GM23338 (cell line): Measurements from ENCODE around the gene SLC2A8. TPM values are rescaled to one million over a fixed set of nuclear protein-coding genes. Genes with fewer than 3 reads are reported as not detected.

ENCODE experiments used
- ATAC-seq: fragments of 200-7000 bp; cut with Tn5 transposase; 3 replicates; pipeline ENCODE4 v1.9.1; 2020
- DNase-seq: peaks from one replicate; pipeline ENCODE4 v3.0.0-alpha.2; 2015; ENCODE audit warnings: low spot score
- H2AFZ ChIP-seq: fragments of 200-600 bp; sonication (generic); 2 replicates; pipeline ENCODE4 v1.8.0; 2016; ENCODE audit warnings: antibody characterized with exemption, mild to moderate bottlenecking, moderate library complexity
- H3F3A ChIP-seq: fragments of 200-600 bp; sonication (generic); replicated peaks from 2 replicates; pipeline ENCODE4 v1.8.0; 2017; ENCODE audit warnings: antibody characterized with exemption, mixed run types, low read depth
- H3K27ac ChIP-seq: fragments of 200-600 bp; sonication (generic); 2 replicates; pipeline ENCODE4 v1.6.1; 2016; ENCODE audit warnings: low read depth
- H3K27me3 ChIP-seq: fragments of 200-600 bp; sonication (generic); 2 replicates; pipeline ENCODE4 v1.8.0; 2016; ENCODE audit warnings: mild to moderate bottlenecking, mixed run types, moderate library complexity; ENCODE audit not compliant: insufficient read depth
- H3K36me3 ChIP-seq: fragments of 200-600 bp; sonication (generic); 2 replicates; pipeline ENCODE4 v1.8.0; 2016; ENCODE audit warnings: mild to moderate bottlenecking; ENCODE audit not compliant: insufficient read depth
- H3K4me1 ChIP-seq: fragments of 200-600 bp; sonication (generic); 2 replicates; pipeline ENCODE4 v1.8.0; 2016; ENCODE audit warnings: mild to moderate bottlenecking, moderate library complexity; ENCODE audit not compliant: insufficient read depth
- H3K4me2 ChIP-seq: fragments of 200-600 bp; sonication (generic); 2 replicates; pipeline ENCODE4 v1.7.1; 2017; ENCODE audit warnings: mixed run types
- H3K4me3 ChIP-seq: fragments of 200-600 bp; sonication (generic); 2 replicates; pipeline ENCODE4 v1.6.1; 2016; ENCODE audit warnings: mixed run types
- H3K79me2 ChIP-seq: fragments of 200-600 bp; sonication (generic); replicated peaks from 2 replicates; pipeline ENCODE4 v1.8.0; 2017; ENCODE audit warnings: mild to moderate bottlenecking; ENCODE audit not compliant: insufficient read depth
- H3K9me2 ChIP-seq: fragments of 200-600 bp; sonication (generic); 2 replicates; pipeline ENCODE4 v1.8.0; 2017; ENCODE audit not compliant: insufficient read depth
- H4K20me1 ChIP-seq: fragments of 200-600 bp; sonication (generic); replicated peaks from 2 replicates; pipeline ENCODE4 v1.8.0; 2017; ENCODE audit warnings: mild to moderate bottlenecking; ENCODE audit not compliant: insufficient read depth
- H3K27ac Mint-ChIP-seq: 2 replicates; pipeline ENCODE4 v1.8.0; 2020; ENCODE audit warnings: inconsistent platforms, mild to moderate bottlenecking, moderate library complexity, mixed read lengths
- H3K27me3 Mint-ChIP-seq: 3 replicates; pipeline ENCODE4 v1.8.0; 2022; ENCODE audit warnings: low read depth, mild to moderate bottlenecking, moderate library complexity, mixed read lengths, inconsistent platforms; ENCODE audit not compliant: insufficient read depth, poor library complexity
- H3K36me3 Mint-ChIP-seq: 3 replicates; pipeline ENCODE4 v1.8.0; 2021; ENCODE audit warnings: low read depth, mild to moderate bottlenecking, inconsistent platforms, moderate library complexity, mixed read lengths
- H3K4me1 Mint-ChIP-seq: 3 replicates; pipeline ENCODE4 v1.8.0; 2020; ENCODE audit warnings: mild to moderate bottlenecking, inconsistent platforms, mixed read lengths
- H3K4me3 Mint-ChIP-seq: 3 replicates; pipeline ENCODE4 v1.8.0; 2021; ENCODE audit warnings: moderate library complexity, mild to moderate bottlenecking, inconsistent platforms, mixed read lengths
- H3K9me3 Mint-ChIP-seq: 3 replicates; pipeline ENCODE4 v1.8.0; 2020; ENCODE audit warnings: moderate library complexity, mild to moderate bottlenecking, inconsistent platforms, mixed read lengths
- CREB1 ChIP-seq: fragments of 250-450 bp; sonication (Bioruptor Pico); IDR thresholded peaks from 2 replicates; pipeline ENCODE4 v1.5.0; 2020; ENCODE audit warnings: low read depth, mild to moderate bottlenecking, moderate library complexity
- ETS1 ChIP-seq: IDR thresholded peaks from 2 replicates; pipeline ENCODE4 v1.6.1; 2016; ENCODE audit warnings: antibody characterized with exemption
- EZH2 ChIP-seq: fragments of 200-600 bp; sonication (generic); IDR thresholded peaks from one replicate; pipeline ENCODE4 v1.8.0; 2017; ENCODE audit warnings: antibody characterized with exemption, mild to moderate bottlenecking, low read depth; ENCODE audit not compliant: unreplicated experiment
- NANOG ChIP-seq: IDR thresholded peaks from 2 replicates; pipeline ENCODE4 v1.6.1; 2016; ENCODE audit warnings: antibody characterized with exemption, borderline replicate concordance
- POLR2AphosphoS5 ChIP-seq: IDR thresholded peaks from 2 replicates; pipeline ENCODE4 v1.6.1; 2016; ENCODE audit warnings: antibody characterized with exemption, low read depth
- ZNF114 ChIP-seq: fragments of 250-450 bp; sonication (Bioruptor Pico); IDR thresholded peaks from 2 replicates; pipeline ENCODE4 v1.5.0; 2020; ENCODE audit warnings: mild to moderate bottlenecking, moderate library complexity
- ZNF331 ChIP-seq: fragments of 250-450 bp; sonication (Bioruptor Pico); IDR thresholded peaks from 2 replicates; pipeline ENCODE4 v1.5.0; 2020; ENCODE audit warnings: low read depth, mild to moderate bottlenecking, moderate library complexity
- polyA plus RNA-seq: library from polyadenylated mRNA; unstranded; fragments of >200 nt; fragmentation: Nextera tagmentation; extraction: Ambion mirVana; gene quantifications from 2 replicates; pipeline ENCODE4 v1.2.1, GENCODE V29; 2016
- total RNA-seq: library from RNA; depleted of rRNA; stranded (reverse); fragments of >200 nt; shearing (Covaris generic); gene quantifications from 2 replicates; pipeline ENCODE4 v1.2.3, GENCODE V29; 2014
- TF ChIP-seq, protein P1 (sequence below), 2 experiments: fragments of 200-600 bp in 1 of 2; sonication (generic) in 1 of 2; conservative IDR thresholded peaks; 2 replicates each; pipeline versions ENCODE4 v1.5.1 to v1.6.1; 2016 to 2017; ENCODE audit warnings: antibody characterized with exemption in 2 of 2, low read depth in 2 of 2, mild to moderate bottlenecking in 2 of 2, moderate library complexity in 1 of 2
- TF ChIP-seq, protein P2 (sequence below): fragments of 250-450 bp; sonication (Bioruptor Pico); IDR thresholded peaks from 2 replicates; pipeline ENCODE4 v1.5.0; 2020; ENCODE audit warnings: mild to moderate bottlenecking, moderate library complexity
- TF ChIP-seq, protein P3 (sequence below): IDR thresholded peaks from one replicate; pipeline ENCODE4 v1.6.1; 2018; ENCODE audit warnings: antibody characterized with exemption; ENCODE audit not compliant: unreplicated experiment

Gene SLC2A8
- total and polyA plus RNA-seq, 2 experiments from 2014 or later: 16.3 to 34.1 TPM

GRCh38 chr9:127392976-127393375 lies 4.0 kb upstream of the SLC2A8 start:
- no peak for ATAC-seq
- H3K27ac ChIP-seq: no peak overlapping the region
- no peak overlapping the region for H3K27ac Mint-ChIP-seq

More at GRCh38 chr9:127392976-127393375, 4.0 kb upstream of the SLC2A8 start:
- Mint-ChIP-seq H3K36me3 (no peaks in the 10 kb centered on the region), H3K4me1 (peaks cover 22% of the 10 kb centered on the region), H3K27me3 (peaks cover 6% of the 10 kb centered on the region), H3K4me3 (no peak overlapping the region), H3K9me3 (no peaks in the 10 kb centered on the region; the same call in 2 of the 3 replicates)
- no peak for TF ChIP-seq EZH2
- no peak for TF ChIP-seq POLR2AphosphoS5
- no peak for TF ChIP-seq NANOG
- TF ChIP-seq ZNF114 (CRISPR knock-in tag): no peak
- TF ChIP-seq, protein P1, sequence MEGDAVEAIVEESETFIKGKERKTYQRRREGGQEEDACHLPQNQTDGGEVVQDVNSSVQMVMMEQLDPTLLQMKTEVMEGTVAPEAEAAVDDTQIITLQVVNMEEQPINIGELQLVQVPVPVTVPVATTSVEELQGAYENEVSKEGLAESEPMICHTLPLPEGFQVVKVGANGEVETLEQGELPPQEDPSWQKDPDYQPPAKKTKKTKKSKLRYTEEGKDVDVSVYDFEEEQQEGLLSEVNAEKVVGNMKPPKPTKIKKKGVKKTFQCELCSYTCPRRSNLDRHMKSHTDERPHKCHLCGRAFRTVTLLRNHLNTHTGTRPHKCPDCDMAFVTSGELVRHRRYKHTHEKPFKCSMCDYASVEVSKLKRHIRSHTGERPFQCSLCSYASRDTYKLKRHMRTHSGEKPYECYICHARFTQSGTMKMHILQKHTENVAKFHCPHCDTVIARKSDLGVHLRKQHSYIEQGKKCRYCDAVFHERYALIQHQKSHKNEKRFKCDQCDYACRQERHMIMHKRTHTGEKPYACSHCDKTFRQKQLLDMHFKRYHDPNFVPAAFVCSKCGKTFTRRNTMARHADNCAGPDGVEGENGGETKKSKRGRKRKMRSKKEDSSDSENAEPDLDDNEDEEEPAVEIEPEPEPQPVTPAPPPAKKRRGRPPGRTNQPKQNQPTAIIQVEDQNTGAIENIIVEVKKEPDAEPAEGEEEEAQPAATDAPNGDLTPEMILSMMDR (conservative IDR thresholded peaks at IDR 0.05; ENCODE audit: low read depth in 2 of 2): no peak
- TF ChIP-seq ETS1: no peak
- TF ChIP-seq, protein P2, sequence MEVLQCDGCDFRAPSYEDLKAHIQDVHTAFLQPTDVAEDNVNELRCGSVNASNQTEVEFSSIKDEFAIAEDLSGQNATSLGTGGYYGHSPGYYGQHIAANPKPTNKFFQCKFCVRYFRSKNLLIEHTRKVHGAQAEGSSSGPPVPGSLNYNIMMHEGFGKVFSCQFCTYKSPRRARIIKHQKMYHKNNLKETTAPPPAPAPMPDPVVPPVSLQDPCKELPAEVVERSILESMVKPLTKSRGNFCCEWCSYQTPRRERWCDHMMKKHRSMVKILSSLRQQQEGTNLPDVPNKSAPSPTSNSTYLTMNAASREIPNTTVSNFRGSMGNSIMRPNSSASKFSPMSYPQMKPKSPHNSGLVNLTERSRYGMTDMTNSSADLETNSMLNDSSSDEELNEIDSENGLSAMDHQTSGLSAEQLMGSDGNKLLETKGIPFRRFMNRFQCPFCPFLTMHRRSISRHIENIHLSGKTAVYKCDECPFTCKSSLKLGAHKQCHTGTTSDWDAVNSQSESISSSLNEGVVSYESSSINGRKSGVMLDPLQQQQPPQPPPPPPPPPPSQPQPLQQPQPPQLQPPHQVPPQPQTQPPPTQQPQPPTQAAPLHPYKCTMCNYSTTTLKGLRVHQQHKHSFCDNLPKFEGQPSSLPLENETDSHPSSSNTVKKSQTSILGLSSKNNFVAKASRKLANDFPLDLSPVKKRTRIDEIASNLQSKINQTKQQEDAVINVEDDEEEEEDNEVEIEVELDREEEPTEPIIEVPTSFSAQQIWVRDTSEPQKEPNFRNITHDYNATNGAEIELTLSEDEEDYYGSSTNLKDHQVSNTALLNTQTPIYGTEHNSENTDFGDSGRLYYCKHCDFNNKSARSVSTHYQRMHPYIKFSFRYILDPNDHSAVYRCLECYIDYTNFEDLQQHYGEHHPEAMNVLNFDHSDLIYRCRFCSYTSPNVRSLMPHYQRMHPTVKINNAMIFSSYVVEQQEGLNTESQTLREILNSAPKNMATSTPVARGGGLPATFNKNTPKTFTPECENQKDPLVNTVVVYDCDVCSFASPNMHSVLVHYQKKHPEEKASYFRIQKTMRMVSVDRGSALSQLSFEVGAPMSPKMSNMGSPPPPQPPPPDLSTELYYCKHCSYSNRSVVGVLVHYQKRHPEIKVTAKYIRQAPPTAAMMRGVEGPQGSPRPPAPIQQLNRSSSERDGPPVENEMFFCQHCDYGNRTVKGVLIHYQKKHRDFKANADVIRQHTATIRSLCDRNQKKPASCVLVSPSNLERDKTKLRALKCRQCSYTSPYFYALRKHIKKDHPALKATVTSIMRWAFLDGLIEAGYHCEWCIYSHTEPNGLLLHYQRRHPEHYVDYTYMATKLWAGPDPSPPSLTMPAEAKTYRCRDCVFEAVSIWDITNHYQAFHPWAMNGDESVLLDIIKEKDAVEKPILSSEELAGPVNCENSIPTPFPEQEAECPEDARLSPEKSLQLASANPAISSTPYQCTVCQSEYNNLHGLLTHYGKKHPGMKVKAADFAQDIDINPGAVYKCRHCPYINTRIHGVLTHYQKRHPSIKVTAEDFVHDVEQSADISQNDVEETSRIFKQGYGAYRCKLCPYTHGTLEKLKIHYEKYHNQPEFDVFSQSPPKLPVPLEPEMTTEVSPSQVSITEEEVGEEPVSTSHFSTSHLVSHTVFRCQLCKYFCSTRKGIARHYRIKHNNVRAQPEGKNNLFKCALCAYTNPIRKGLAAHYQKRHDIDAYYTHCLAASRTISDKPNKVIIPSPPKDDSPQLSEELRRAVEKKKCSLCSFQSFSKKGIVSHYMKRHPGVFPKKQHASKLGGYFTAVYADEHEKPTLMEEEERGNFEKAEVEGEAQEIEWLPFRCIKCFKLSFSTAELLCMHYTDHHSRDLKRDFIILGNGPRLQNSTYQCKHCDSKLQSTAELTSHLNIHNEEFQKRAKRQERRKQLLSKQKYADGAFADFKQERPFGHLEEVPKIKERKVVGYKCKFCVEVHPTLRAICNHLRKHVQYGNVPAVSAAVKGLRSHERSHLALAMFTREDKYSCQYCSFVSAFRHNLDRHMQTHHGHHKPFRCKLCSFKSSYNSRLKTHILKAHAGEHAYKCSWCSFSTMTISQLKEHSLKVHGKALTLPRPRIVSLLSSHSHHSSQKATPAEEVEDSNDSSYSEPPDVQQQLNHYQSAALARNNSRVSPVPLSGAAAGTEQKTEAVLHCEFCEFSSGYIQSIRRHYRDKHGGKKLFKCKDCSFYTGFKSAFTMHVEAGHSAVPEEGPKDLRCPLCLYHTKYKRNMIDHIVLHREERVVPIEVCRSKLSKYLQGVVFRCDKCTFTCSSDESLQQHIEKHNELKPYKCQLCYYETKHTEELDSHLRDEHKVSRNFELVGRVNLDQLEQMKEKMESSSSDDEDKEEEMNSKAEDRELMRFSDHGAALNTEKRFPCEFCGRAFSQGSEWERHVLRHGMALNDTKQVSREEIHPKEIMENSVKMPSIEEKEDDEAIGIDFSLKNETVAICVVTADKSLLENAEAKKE (CRISPR knock-in tag): no peak
- TF ChIP-seq CREB1 (CRISPR knock-in tag): no peak
- TF ChIP-seq, protein P3, sequence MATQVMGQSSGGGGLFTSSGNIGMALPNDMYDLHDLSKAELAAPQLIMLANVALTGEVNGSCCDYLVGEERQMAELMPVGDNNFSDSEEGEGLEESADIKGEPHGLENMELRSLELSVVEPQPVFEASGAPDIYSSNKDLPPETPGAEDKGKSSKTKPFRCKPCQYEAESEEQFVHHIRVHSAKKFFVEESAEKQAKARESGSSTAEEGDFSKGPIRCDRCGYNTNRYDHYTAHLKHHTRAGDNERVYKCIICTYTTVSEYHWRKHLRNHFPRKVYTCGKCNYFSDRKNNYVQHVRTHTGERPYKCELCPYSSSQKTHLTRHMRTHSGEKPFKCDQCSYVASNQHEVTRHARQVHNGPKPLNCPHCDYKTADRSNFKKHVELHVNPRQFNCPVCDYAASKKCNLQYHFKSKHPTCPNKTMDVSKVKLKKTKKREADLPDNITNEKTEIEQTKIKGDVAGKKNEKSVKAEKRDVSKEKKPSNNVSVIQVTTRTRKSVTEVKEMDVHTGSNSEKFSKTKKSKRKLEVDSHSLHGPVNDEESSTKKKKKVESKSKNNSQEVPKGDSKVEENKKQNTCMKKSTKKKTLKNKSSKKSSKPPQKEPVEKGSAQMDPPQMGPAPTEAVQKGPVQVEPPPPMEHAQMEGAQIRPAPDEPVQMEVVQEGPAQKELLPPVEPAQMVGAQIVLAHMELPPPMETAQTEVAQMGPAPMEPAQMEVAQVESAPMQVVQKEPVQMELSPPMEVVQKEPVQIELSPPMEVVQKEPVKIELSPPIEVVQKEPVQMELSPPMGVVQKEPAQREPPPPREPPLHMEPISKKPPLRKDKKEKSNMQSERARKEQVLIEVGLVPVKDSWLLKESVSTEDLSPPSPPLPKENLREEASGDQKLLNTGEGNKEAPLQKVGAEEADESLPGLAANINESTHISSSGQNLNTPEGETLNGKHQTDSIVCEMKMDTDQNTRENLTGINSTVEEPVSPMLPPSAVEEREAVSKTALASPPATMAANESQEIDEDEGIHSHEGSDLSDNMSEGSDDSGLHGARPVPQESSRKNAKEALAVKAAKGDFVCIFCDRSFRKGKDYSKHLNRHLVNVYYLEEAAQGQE: no peak
- TF ChIP-seq ZNF331: no peak
- no peaks in the 10 kb centered on the region for H3K79me2 ChIP-seq
- H4K20me1 ChIP-seq: no peaks in the 10 kb centered on the region
- H3K4me2 ChIP-seq: no peak overlapping the region
- 0 out of 2 replicates have a peak, but pooled peaks cover 13% of the 10 kb centered on the region for H3K27me3 ChIP-seq
- H2AFZ ChIP-seq: no peak overlapping the region; the same call in 1 of the 2 replicates
- DNase-seq: no peak
- no peaks in the 10 kb centered on the region for H3K9me2 ChIP-seq
- no peak overlapping the region for H3K4me3 ChIP-seq
- H3F3A ChIP-seq: no peaks in the 10 kb centered on the region; the same call in 1 of the 2 replicates
- peaks cover 5% of the 10 kb centered on the region for H3K4me1 ChIP-seq
- H3K36me3 ChIP-seq: no peaks in the 10 kb centered on the region
